ENCODE measurements around the gene STARD3. TPM values are rescaled to one million over a fixed set of nuclear protein-coding genes. Genes with fewer than 3 reads are reported as not detected.

The STARD3 gene
- total RNA-seq, 4 donors from 2014 or later, result 39.2 to 63.9 (median 43.5) TPM

DNA sequence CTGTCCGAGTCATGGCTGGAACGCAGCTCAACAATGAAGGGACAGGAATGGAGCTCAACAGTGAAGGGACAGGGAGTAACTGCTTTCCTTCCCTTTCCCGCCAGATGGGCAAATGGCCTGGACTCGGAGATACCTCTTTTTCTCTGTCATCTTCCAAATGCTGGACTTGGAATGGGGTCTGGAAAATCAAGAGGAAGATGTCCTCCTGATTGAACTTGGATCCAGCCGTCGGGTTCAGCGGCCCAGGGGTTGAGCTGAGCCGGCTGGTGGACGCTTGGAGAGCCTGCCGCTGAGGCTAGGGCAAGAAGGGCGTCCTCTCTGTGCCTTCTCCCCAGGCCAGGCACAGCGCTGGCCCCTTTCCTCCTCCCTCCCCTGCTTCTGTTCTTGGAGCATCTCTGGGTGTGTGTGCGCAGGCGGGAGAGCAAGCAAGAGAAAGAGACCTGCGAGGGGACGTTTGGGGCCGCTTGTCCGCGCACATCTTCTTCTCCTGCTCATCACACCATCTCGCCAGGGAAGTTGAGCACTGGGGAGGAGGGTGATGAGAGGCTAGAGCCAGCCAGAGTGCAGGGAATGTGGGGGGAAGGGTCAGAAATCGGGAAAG is 35.8 kb upstream of the STARD3 start:
- TF ChIP-seq, protein P1, sequence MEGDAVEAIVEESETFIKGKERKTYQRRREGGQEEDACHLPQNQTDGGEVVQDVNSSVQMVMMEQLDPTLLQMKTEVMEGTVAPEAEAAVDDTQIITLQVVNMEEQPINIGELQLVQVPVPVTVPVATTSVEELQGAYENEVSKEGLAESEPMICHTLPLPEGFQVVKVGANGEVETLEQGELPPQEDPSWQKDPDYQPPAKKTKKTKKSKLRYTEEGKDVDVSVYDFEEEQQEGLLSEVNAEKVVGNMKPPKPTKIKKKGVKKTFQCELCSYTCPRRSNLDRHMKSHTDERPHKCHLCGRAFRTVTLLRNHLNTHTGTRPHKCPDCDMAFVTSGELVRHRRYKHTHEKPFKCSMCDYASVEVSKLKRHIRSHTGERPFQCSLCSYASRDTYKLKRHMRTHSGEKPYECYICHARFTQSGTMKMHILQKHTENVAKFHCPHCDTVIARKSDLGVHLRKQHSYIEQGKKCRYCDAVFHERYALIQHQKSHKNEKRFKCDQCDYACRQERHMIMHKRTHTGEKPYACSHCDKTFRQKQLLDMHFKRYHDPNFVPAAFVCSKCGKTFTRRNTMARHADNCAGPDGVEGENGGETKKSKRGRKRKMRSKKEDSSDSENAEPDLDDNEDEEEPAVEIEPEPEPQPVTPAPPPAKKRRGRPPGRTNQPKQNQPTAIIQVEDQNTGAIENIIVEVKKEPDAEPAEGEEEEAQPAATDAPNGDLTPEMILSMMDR (IDR thresholded peaks at IDR 0.05; ENCODE audit: low read depth), result no peak

GRCh38 chr17:39601758-39602532 is 35.0 kb upstream of the STARD3 start:
- TF ChIP-seq, protein P1 (IDR thresholded peaks at IDR 0.05; ENCODE audit: low read depth), result no peak

- TF ChIP-seq, protein P1 (IDR thresholded peaks at IDR 0.05; ENCODE audit: low read depth), result no peak
Observed at GRCh38 chr17:39602533-39603303, 34.2 kb upstream of the STARD3 start.

DNA sequence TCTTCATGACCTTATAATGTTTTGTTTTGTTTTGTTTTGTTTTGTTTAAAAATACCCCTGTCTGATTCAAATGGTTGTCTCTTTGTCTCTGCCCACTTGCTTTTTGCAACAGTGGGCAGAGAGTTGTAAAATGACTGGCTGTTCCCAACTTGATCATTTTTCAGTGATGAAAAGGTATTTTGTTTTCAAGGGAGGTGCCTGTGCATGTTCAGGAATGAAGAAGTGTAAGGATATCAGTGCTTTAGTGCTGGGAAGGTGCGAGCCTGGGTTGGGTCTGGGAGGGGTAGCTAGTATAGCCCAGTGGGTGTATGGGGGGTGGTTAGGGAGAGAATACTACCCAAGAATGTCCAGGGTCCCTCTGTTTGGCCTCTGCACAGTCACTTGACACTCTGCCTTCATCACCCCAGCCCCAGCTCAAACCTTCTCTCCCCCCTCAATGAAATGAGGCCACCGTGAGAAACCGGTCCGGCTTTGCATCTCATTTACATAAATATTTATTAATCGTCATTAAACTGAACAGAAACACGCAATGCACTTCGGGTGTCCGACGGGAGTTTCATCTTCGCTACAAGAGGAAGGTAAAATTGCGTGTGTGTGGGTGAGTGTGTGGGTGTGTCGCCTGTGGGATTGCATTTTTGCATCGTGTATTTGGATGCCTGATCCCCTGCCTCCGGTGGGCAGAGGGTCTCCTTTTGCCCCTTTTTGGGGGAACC is 33.5 kb upstream of the STARD3 start:
- TF ChIP-seq, protein P1 (IDR thresholded peaks at IDR 0.05; ENCODE audit: low read depth), result no peak

DNA sequence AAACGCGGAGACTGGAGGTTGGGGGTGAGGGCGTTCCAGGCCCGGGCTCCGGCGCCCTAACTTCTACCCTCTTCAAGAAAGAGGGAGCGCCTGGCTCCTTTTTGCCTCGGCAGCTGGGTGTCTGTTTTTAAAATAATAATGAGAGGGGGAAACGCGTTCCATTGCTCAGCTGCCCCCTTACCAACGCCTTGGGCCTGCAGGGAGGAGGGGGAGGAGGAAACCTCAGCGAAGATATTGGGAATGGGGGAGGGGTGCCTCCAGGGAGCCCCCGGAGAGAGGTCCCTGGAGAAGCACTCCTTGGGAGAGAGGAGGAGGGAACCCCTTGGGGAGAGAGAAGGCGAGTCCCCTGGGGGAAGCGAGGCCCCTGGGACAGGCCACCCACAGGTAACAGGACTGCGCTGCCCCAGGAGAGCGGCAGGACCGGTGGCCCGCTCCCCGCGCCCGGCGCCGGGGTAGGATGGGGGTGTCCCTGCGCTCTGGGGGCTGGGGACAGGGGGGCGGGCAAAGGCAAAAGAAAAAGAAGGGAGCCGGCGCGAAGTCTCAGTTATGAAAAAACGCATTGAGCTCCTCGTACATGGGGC is 31.9 kb upstream of the STARD3 start:
- TF ChIP-seq, protein P1 (IDR thresholded peaks at IDR 0.05; ENCODE audit: low read depth), result no peak

DNA sequence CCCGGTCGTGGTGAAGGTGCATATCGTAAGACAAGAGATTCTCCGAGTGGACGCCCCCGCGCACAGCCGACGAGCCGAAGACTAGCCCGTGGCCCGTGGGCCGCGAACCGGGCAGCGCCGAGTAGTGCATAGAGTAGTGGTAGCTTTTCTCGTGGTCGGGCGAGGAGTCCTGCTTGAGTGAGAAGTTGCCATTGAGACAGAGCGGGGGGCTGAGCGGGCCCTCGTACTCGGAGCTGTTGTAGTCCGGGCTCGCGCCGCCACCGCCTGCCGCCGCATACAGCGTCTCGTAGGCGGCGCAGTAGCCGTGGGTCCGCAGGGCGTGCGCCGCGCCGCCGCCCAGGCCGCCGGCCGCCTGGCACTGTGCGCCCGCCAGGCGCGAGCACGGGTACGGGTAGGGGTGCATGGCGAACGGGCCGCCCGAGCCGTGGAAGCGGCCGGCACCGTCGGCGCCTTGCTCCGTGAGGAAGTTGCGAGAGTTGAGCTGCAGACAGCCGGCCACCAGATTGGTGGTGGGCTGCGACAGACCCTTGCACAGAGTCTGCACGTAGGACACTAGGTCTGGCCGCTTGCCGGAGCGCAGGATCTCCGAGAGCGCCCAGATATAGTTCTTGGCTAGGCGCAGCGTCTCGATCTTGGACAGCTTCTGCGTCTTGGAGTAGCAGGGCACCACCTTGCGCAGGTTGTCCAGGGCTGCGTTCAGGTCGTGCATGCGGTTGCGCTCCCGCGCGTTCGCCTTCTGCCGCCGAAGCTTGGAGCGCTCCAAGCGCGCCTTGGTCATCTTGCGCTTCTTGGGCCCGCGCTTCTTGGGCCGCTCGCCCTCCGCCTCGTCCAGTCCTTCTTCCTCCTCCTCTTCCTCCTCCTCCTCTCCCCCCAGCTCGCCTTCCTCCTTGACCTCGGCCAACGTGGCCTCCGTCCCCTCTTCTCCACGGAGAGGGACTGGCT is 31.2 kb upstream of the STARD3 start:
- TF ChIP-seq, protein P1 (IDR thresholded peaks at IDR 0.05; ENCODE audit: low read depth), result no peak
